ENCODE data around the gene GALNTL6.
A peak's percentile ranks its signal among the peaks of the same experiment; 100 is the strongest.
"Not testable (repeated sequence)": the region's sequence is repeated elsewhere in the genome, so short reads cannot be mapped to it uniquely, and the experiment has no call there.

GALNTL6 gene

GRCh38 chr4:173018446-173018845 lies 1205.2 kb downstream of the GALNTL6 start:
- DNase-seq (ENCODE audit: low spot score), result no peak

DNA sequence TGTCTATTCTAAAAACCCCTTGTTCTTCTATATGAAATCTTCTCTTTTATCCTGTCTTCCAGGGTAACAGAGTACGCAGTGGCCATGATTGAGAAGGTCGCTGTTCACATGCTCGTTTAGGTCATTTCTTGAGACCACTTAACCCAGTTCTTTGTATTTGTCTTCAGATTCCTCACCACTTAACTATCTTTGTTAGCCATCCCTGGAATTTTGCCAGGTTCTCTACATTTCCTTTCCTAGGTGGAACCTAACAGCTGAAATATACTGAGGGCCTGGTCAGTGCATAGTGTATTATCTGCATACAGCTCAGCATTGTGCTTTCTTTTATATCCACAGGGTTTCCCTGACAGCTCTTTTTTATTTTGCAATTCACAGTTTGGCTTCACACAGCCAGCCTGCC lies 1206.5 kb downstream of the GALNTL6 start:
- no peak for DNase-seq (ENCODE audit: low spot score)

GRCh38 chr4:173021746-173022573 lies 1208.8 kb downstream of the GALNTL6 start:
- DNase-seq (ENCODE audit: low spot score), result not testable (repeated sequence)

DNA sequence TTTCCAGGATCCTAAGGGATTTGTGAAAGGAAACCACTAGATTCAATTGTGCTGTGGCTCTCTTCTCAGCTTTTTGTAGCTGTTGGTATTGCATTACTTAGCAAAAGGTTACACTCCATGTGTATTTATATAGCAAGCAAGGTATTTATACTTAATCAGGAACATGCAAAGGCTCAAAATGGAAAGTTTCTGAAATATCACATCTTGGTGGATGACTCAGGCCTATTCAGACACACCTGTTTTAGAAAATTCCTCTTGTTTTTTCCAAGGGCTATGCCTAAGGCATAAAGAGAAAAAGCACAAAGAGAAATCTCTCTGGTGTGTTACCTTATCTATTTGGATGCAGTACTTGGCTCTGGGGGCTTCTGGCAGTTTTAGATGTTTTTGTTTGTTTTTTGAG lies 1211.0 kb downstream of the GALNTL6 start:
- no peak for DNase-seq (ENCODE audit: low spot score)

GRCh38 chr4:173025131-173025530 lies 1211.9 kb downstream of the GALNTL6 start:
- peak; percentile 70 for DNase-seq (ENCODE audit: low spot score)

GRCh38 chr4:173037242-173037641 lies 1224.0 kb downstream of the GALNTL6 start:
- no peak for DNase-seq (ENCODE audit: low spot score)

GRCh38 chr4:173038192-173038896 lies 1225.1 kb downstream of the GALNTL6 start:
- DNase-seq (ENCODE audit: low spot score), result no peak

DNA sequence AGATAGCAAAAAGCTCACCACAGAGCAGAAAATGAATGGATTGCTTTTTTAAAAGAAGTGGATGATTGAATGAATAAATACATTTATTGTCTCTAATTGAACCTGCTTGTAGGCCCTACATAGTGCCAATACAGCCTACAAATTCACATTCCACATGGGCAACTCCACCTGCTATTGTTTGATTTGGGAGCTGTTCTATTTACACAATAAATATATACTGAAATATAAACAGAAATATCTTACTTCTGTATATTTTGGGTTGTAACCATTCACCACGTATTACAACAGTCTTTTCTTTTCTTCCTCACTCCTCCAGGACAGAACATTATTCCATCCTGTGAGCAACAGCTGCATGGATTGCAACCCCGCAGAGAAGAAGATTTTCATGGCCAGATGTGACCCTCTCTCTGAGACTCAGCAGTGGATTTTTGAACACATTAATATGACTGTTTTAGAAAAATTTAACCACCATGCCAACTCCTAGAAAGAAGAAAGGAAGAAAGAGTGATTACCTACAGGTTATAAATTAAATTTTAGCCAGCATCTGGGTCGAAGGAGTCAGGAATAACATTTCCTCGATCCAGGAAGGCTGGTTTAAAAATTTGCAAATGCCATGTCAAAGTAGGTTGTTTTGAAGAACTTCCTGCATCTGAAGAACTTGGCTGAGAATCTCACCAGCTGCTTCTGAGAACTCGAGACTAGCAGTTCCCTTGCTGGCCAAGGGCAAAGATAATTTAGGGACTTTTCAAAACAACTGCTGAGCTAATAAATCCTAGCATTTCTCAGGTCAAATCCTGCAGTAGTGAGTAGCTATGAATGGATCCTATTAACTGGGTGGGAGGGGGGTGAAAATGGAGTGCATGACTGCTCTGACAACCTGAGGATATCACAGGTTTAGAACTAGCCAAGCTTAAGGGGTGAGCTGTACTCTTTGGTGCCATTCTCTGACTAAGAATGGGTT lies 1226.7 kb downstream of the GALNTL6 start:
- DNase-seq (ENCODE audit: low spot score), result peak; percentile 25

GRCh38 chr4:173041482-173041881 lies 1228.3 kb downstream of the GALNTL6 start:
- DNase-seq (ENCODE audit: low spot score), result no peak

- DNase-seq (ENCODE audit: low spot score), result not testable (repeated sequence)
Observed at GRCh38 chr4:173042139-173042538, 1228.9 kb downstream of the GALNTL6 start.

GRCh38 chr4:173044340-173044739 lies 1231.1 kb downstream of the GALNTL6 start:
- no peak for DNase-seq (ENCODE audit: low spot score)

DNA sequence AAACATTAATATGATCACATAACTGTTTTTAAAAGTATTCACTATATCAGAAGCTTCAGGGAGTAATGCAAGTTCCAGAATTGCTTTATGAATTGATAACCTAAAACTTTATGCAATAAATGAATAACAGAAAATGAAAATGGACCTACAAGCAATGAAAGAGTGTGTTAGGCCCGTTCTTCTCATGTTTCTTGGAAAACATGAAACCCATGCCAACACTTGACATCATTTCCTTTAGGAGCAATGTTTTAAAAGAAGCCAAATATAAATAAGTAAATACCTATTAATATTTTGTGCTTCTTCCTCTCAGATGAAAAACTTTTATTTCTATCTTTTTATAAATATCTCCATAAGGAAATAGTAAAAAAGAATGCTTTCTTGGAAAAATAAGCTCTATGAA lies 1232.4 kb downstream of the GALNTL6 start:
- no peak for DNase-seq (ENCODE audit: low spot score)

DNA sequence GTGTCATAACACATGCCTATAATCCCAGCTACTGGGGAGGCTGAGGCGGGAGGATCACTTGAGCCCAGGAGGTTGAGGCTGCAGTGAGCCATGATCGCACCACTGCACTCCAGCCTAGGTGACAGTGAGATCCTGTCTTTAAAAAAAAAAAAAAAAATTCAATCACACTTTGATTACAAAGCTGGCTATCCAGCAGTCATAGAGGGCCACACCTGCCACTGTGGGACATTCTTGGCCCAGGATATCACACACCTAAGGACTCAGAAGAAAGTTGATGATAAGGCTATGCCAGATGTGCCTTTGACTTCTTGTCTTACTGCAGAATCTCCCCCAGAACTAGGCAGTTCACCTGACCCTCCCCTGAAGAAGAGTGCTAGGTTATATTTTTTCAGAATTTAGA lies 1232.9 kb downstream of the GALNTL6 start:
- DNase-seq (ENCODE audit: low spot score), result no peak

GRCh38 chr4:173046818-173047217 lies 1233.6 kb downstream of the GALNTL6 start:
- DNase-seq (ENCODE audit: low spot score), result no peak

- DNase-seq (ENCODE audit: low spot score), result no peak
Observed at GRCh38 chr4:173051232-173051631, 1238.0 kb downstream of the GALNTL6 start.

- no peak for DNase-seq (ENCODE audit: low spot score)
Observed at GRCh38 chr4:173051716-173052115, 1238.5 kb downstream of the GALNTL6 start.

- no peak for DNase-seq (ENCODE audit: low spot score)
Observed at GRCh38 chr4:173052439-173052838, 1239.2 kb downstream of the GALNTL6 start.

- no peak for DNase-seq (ENCODE audit: low spot score)
Observed at GRCh38 chr4:173056271-173056670, 1243.1 kb downstream of the GALNTL6 start.

GRCh38 chr4:173056710-173057109 lies 1243.5 kb downstream of the GALNTL6 start:
- no peak for DNase-seq (ENCODE audit: low spot score)

GRCh38 chr4:173057442-173057841 lies 1244.2 kb downstream of the GALNTL6 start:
- no peak for DNase-seq (ENCODE audit: low spot score)

DNA sequence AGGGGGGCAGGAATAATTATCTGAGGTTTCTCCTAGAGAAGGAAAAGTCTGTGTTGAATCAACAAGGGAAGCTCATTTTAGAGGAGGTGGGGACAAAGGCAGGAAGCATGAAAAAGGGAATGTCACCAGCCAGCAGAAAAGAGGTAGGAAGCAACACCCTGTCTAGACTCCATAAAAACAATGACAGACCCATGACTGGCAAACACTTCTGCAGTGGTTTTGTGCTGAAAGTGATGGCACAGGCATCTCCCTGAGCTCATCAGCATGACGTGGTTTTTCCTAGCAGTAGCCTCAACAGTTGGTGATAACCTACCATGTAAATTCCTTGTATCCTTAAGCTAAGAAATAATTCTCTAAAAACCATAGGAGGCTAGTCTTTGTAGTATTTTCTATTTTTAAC lies 1244.7 kb downstream of the GALNTL6 start:
- no peak for DNase-seq (ENCODE audit: low spot score)

DNA sequence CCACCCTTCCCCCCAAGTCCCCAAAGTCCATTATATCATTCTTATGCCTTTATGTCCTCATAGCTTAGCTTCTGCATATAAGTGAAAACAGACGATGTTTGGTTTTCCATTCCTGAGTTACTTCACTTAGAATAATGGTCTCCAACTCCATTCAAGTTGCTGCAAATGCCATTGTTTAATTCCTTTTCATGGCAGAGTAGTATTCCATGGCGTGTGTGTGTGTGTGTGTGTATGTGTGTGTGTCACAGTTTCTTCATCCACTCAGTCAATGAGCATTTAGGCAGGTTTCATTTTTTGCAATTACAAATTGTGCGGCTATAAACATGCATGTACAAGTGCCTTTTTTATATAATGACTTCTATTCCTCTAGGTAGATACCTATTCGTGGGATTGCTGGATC lies 1248.0 kb downstream of the GALNTL6 start:
- DNase-seq (ENCODE audit: low spot score), result no peak

Measured in iPS-NIHi11 (cell line).